ENCODE measurements around the gene SLC52A3. TPM values are rescaled to one million over a fixed set of nuclear protein-coding genes. Genes with fewer than 3 reads are reported as not detected.

Gene SLC52A3
- total RNA-seq, 4 donors from 2014 or later: 0.33 to 0.66 (median 0.45) TPM

DNA sequence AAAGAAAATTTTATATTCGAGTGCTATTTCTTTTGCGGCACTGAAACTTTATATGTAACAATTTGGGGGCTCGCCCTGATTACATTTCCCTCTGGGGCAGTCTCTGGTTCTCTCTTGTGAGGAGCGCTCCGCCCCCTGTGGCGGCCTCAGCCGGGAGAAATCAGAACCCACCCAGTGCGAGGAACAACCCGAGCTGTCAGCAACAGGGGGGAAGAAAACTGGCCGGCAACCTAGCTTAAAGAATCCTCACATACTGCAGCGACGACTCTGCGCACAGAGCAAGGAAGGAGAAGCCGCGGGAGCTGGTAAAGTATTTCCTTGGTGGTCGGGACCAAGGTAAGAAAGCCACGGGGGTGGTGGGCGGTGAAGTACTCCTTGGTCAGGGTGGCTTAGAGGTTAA lies 23.9 kb upstream of the SLC52A3 start:
- TF ChIP-seq, protein P1, sequence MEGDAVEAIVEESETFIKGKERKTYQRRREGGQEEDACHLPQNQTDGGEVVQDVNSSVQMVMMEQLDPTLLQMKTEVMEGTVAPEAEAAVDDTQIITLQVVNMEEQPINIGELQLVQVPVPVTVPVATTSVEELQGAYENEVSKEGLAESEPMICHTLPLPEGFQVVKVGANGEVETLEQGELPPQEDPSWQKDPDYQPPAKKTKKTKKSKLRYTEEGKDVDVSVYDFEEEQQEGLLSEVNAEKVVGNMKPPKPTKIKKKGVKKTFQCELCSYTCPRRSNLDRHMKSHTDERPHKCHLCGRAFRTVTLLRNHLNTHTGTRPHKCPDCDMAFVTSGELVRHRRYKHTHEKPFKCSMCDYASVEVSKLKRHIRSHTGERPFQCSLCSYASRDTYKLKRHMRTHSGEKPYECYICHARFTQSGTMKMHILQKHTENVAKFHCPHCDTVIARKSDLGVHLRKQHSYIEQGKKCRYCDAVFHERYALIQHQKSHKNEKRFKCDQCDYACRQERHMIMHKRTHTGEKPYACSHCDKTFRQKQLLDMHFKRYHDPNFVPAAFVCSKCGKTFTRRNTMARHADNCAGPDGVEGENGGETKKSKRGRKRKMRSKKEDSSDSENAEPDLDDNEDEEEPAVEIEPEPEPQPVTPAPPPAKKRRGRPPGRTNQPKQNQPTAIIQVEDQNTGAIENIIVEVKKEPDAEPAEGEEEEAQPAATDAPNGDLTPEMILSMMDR (IDR thresholded peaks at IDR 0.05; ENCODE audit: low read depth): no peak

DNA sequence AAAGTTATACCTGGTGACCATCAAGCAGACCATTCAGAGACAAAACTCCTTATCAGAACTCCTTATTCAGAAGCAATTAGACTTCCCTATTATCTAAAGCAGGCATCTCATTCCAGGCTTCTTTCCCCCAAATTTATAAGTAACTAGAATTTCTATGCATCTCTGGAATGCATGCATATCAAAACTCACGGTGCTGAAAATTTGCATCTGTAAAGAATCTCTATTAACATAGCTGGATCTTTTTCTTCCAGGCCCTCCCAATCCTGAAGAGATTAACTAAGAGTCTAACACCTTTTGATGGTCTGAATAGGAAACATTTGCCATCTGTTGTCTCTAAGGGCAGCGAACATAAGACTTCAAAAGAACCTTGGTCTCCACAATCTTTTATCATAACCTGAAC lies 22.8 kb upstream of the SLC52A3 start:
- TF ChIP-seq, protein P1 (IDR thresholded peaks at IDR 0.05; ENCODE audit: low read depth): no peak

DNA sequence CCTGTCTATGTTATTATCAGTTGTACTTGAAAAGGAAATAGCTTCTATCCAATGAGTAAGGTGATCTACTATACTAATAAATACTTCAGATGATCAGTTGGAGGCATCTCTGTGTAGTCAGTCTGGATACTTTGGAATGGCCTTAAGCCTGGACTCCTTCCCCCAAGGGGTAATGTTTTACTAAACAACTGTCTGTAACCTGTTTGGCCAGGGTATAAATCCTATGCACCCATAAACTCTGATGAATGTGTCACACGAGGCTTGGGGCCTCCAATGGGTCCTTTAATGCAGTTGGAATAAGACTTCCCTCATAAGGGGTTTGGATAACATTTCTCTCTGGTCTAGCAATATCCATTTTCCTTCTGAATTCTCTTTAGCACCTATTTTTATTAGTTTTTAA lies 19.5 kb upstream of the SLC52A3 start:
- TF ChIP-seq, protein P1 (IDR thresholded peaks at IDR 0.05; ENCODE audit: low read depth): no peak

DNA sequence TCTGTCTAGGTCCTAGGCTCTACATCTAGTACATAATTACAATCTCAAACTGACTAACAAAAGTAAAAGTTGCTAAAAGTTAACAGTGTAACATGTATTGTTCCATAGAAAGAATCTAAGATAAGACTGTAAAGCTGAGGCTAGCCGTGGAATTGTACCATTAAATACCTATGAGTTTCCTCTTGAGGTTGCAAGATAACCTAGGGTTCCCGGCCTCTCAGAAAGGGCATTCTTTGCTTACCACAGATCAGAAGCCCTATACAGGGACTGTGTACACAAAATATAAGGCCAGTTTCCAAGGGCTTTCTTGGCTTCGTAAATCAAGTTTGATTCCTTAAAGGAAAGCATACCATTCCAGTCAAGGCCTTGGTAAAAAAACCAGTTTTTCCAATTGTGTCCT lies 11.5 kb upstream of the SLC52A3 start:
- TF ChIP-seq, protein P1 (IDR thresholded peaks at IDR 0.05; ENCODE audit: low read depth): no peak

DNA sequence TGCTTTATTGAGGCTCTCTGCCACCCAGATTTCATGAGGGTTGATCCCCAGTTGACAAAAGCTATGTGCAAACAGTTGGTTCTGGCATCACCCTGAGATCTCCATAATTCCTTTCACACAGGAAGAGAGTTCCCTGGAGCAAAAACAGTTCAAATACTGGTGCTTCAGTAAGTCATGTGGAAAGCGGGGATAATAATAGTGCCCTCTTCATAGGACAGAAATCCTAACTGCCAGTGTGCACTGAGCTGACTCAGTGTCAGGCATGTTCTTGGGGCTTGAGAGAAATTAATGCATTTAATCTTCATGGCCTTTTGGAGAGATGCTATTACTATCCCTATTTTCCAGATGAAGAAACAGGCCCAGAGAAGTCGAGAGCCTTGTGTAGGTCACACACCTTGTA lies 7.9 kb upstream of the SLC52A3 start:
- TF ChIP-seq, protein P1 (IDR thresholded peaks at IDR 0.05; ENCODE audit: low read depth): no peak

DNA sequence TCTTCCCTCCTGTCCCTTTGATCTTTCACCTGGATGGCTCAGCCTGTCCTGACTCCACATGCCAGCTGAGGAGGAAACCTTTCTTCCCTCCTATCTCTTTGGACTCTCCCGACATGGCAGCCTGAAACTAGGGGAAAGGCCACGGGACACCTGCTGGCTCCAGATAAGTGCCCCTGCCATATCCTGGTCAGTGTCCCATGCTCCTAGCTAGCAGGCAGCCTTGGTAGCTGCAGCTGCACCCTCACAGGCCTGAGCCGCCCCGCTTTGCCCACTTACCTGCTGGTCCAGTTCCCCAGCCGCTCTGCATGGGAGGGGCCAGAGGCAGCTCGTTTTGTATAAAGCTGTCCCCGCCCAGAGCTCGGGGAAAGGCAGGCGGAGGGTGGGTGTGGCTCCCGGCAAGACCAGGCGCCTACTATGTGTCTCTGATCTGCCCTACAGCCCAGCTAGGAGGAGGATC lies 7.4 kb upstream of the SLC52A3 start:
- TF ChIP-seq, protein P1 (IDR thresholded peaks at IDR 0.05; ENCODE audit: low read depth): no peak

DNA sequence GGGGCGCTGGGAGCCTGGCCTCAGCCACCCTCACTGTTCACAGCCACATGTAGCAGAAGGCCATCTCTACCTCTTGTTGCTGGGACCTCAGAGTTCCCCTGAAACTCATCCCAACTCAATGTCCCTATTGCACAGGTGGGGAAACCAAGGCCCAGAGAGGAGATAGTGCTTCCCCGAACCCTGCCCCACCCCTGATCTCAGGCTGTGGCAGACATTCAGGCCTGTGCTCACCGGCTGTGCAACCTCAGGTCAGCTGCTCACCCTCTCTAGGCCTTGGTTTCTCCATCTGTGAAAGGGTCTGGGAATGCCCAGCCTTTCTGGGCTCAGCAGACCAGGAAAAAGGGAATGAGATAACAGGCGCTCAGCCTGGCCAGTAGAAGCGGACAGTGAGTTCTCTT lies 6.4 kb upstream of the SLC52A3 start:
- TF ChIP-seq, protein P1 (IDR thresholded peaks at IDR 0.05; ENCODE audit: low read depth): no peak
